Panc1 (cell line): ENCODE results near the gene MSN. TPM values are rescaled to one million over a fixed set of nuclear protein-coding genes. Genes with fewer than 3 reads are reported as not detected.

Experiments used
- ATAC-seq: fragments of 200-7000 bp; cut with Tn5 transposase; 2 replicates; pipeline ENCODE4 v1.9.1; 2020; ENCODE audit warnings: mild to moderate bottlenecking, moderate library complexity
- BruUV-seq: library from RNA; stranded (reverse); fragments of 400-500 nt; replicated peaks from 2 replicates; lab custom pipeline; 2021; lab: Mats Ljungman, UMichigan
- CTCF ChIA-PET: fragments of 300-600 bp; sonication (Branson Sonifier 250); formaldehyde crosslinking; loops from one replicate; lab custom pipeline; 2022; ENCODE audit warnings: antibody characterized with exemption; lab: Charles Lee
- POLR2A ChIA-PET: fragments of 300-600 bp; sonication (Branson Sonifier 250); formaldehyde crosslinking; loops from one replicate; lab custom pipeline; 2022; ENCODE audit warnings: antibody characterized with exemption; lab: Charles Lee
- DNase-seq: peaks from one replicate; pipeline ENCODE4 v3.0.0-alpha.2; 2010; ENCODE audit warnings: low read depth, low spot score
- H3K27ac ChIP-seq: 2 replicates; pipeline ENCODE4 v1.5.1; 2011; ENCODE audit warnings: mild to moderate bottlenecking, low read length, inconsistent platforms
- H3K27me3 ChIP-seq: fragments of 200-500 bp; sonication (Bioruptor generic); 2 replicates; pipeline ENCODE4 v1.6.0; 2014; ENCODE audit warnings: low read length, inconsistent platforms; ENCODE audit not compliant: control insufficient read depth, insufficient read depth
- H3K36me3 ChIP-seq: fragments of 200-500 bp; sonication (Bioruptor generic); 2 replicates; pipeline ENCODE4 v1.5.1; 2014; ENCODE audit warnings: inconsistent platforms, mild to moderate bottlenecking, low read length, moderate library complexity; ENCODE audit not compliant: control insufficient read depth, insufficient read depth
- H3K4me1 ChIP-seq: 2 replicates; pipeline ENCODE4 v1.5.1; 2011; ENCODE audit warnings: inconsistent platforms, mild to moderate bottlenecking, low read length, moderate library complexity; ENCODE audit not compliant: control insufficient read depth, insufficient read depth
- H3K4me3 ChIP-seq, 2 experiments: 2 replicates each; pipeline ENCODE4 v1.5.1; 2011 to 2012; ENCODE audit warnings: low read depth in 2 of 2, low read length in 2 of 2, mild to moderate bottlenecking in 2 of 2, inconsistent platforms in 1 of 2, moderate library complexity in 1 of 2
- H3K9me3 ChIP-seq: fragments of 200-500 bp; sonication (Bioruptor generic); 2 replicates; pipeline ENCODE4 v1.5.1; 2014; ENCODE audit warnings: low read depth, mild to moderate bottlenecking, inconsistent platforms, low read length, moderate library complexity; ENCODE audit not compliant: control insufficient read depth, insufficient read depth
- CTCF ChIP-seq: fragments of 450-650 bp; IDR thresholded peaks from 2 replicates; pipeline ENCODE4 v1.5.1; 2017; ENCODE audit warnings: mild to moderate bottlenecking
- POLR2AphosphoS5 ChIP-seq: IDR thresholded peaks from 2 replicates; pipeline ENCODE4 v1.6.1; 2012; ENCODE audit warnings: mild to moderate bottlenecking, low read depth, low read length, moderate library complexity
- REST ChIP-seq, 2 experiments: IDR thresholded peaks; 2 replicates each; pipeline ENCODE4 v1.6.1; 2011 to 2012; ENCODE audit warnings: low read depth in 2 of 2, control low read depth in 1 of 2, low read length in 1 of 2, mild to moderate bottlenecking in 1 of 2, moderate library complexity in 1 of 2; ENCODE audit not compliant: insufficient read depth in 1 of 2
- SIN3A ChIP-seq: IDR thresholded peaks from 2 replicates; pipeline ENCODE4 v1.6.1; 2012; ENCODE audit warnings: low read depth, mild to moderate bottlenecking, low read length, moderate library complexity, borderline replicate concordance; ENCODE audit not compliant: insufficient read depth
- TCF7L2 ChIP-seq: IDR thresholded peaks from 2 replicates; pipeline ENCODE4 v1.6.1; 2011; ENCODE audit warnings: mild to moderate bottlenecking, low read depth, low read length, inconsistent platforms
- in situ Hi-C: cut with HindIII; loops from 2 replicates; pipeline ENCODE4 v1.10.0; 2016; ENCODE audit warnings: low sequenced_read_pairs, low pct_unique_long_range_greater_than_20kb
- intact Hi-C: fragments of 100-400 bp; cut with micrococcal nuclease; formaldehyde crosslinking; loops from one replicate; pipeline ENCODE4 v1.10.0; 2022; ENCODE audit not compliant: unreplicated experiment
- total RNA-seq: library from RNA; stranded (reverse); gene quantifications from one replicate; pipeline ENCODE4 v1.2.1, GENCODE V29; 2021; ENCODE audit not compliant: unreplicated experiment

Gene MSN
- total RNA-seq, 1 experiment from 2014 or later, result 185 TPM

- Histone ChIP-seq H3K4me1 (peaks cover 4% of the 10 kb centered on the region), H3K9me3 (no peaks in the 10 kb centered on the region), H3K36me3 (no peaks in the 10 kb centered on the region), H3K27ac (no peak overlapping the region), H3K4me3 (no peak overlapping the region), H3K27me3 (no peaks in the 10 kb centered on the region)
- ATAC-seq (no peak), DNase-seq (no peak)
- ChIA-PET CTCF (interaction anchor here (0.6 kb wide), 1 partner anchor 11 kb away, joined by 3 read pairs; no protein-coding TSS in a partner anchor), POLR2A (no interaction called here)
- TF ChIP-seq SIN3A (no peak), TCF7L2 (no peak), REST (IDR thresholded peaks at IDR 0.05; ENCODE audit: insufficient read depth in 1 of 2, low read depth in 2 of 2, low read length in 1 of 2) (no peak), CTCF (no peak)
- in situ Hi-C loops (no loop called here), intact Hi-C loops (no loop called here)
- no TSS peak for BruUV-seq
Observed at GRCh38 chrX:65642914-65643491, 24.5 kb upstream of the MSN start.

- Histone ChIP-seq H3K9me3 (no peaks in the 10 kb centered on the region), H3K27me3 (no peaks in the 10 kb centered on the region), H3K4me3 (no peak overlapping the region), H3K36me3 (no peaks in the 10 kb centered on the region), H3K27ac (no peak overlapping the region), H3K4me1 (peaks cover 4% of the 10 kb centered on the region)
- intact Hi-C loops (no loop called here), in situ Hi-C loops (no loop called here)
- CTCF ChIA-PET, result interaction anchor here (0.6 kb wide), 1 partner anchor 10 kb away, joined by 3 read pairs; no protein-coding TSS in a partner anchor
- no TSS peak for BruUV-seq
- no peak for DNase-seq
- TF ChIP-seq SIN3A (no peak), CTCF (no peak), POLR2AphosphoS5 (no peak), REST (IDR thresholded peaks at IDR 0.05; ENCODE audit: insufficient read depth in 1 of 2, low read depth in 2 of 2, low read length in 1 of 2) (no peak), TCF7L2 (no peak)
- POLR2A ChIA-PET, result no interaction called here
- ATAC-seq, result no peak
Observed at GRCh38 chrX:65643531-65644052, 23.9 kb upstream of the MSN start.
